Hematopoietic multipotent progenitor cell (in vitro differentiated cells): ENCODE measurements around the gene RPN2. TPM values are rescaled to one million over a fixed set of nuclear protein-coding genes. Genes with fewer than 3 reads are reported as not detected.
A peak's percentile ranks its signal among the peaks of the same experiment; 100 is the strongest.

Source experiments
- DNase-seq, 3 donors: peaks; one replicate each; pipeline ENCODE4 v3.0.0-alpha.2; 2011 to 2015; ENCODE audit warnings: low read depth in 2 of 3, low spot score in 2 of 3
- total RNA-seq: library from RNA; depleted of rRNA; stranded (reverse); fragments of >200 nt; gene quantifications from one replicate; pipeline ENCODE4 v1.2.3, GENCODE V29; 2012

RPN2 gene
- total RNA-seq, 1 donor: 300 TPM

DNA sequence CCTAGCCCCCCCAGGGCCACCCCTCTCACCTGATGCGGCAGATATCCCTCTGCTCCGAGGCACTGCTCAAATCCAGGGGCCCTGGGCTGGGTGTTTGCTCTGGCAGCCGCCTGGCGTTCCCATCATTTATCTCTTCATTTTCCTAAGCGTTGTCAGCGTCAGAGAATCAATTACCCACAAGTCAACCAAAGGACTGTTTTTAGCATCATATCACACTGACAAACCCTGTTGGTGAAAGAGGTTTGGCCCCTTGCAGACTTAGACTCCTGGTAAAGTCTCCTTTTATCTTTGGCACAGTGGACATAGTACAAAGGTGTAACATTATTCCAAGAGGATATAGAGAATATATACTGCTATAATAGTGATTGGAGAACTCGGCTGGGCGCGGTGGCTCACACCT, 82.6 kb downstream of the RPN2 start, which contains the start of gene GHRH:
TSS of gene GHRH (minus strand) at position 101 of the 400 bp plus-strand sequence. CDS start 4,925 bp downstream, outside the sequence.
- DNase-seq: no peak

DNA sequence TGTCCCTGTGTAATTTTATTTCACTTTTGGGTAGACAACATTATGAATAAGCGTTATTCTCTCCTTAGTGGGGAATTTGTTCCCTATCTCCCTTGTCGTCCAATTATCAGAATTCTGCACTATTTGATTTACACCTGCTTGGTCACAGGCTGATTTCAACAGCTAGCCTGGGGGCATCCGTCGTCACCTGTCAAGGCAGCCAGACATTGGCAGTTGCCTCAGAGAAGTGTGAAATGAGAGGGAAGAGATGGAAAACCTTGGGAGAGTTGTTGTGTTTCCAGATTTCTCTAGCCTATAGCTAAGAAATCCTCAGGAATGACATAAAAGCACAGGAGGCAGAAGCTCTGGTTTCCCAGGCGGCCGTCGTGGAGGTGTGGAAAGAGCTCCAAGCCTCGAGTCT, 83.4 kb downstream of the RPN2 start:
- DNase-seq: no peak

DNA sequence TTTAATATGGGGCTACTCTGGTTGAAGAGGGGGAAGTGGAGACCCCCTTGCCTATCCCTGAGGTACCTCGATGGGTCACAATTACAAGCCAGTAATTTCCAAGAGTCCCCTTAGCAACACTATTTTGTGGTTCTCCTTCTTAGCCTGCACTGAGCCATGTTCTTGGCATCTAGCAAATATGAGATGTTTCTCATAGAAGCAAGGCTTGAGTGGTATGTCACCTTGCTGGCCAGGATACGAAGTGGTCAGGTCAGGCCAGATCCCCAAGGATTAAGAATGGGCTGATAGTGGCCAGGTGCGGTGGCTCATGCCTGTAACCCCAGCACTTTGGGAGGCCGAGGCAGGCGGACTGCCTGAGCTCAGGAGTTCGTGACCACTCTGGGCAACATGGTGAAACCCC, 84.6 kb downstream of the RPN2 start:
- no peak for DNase-seq

DNA sequence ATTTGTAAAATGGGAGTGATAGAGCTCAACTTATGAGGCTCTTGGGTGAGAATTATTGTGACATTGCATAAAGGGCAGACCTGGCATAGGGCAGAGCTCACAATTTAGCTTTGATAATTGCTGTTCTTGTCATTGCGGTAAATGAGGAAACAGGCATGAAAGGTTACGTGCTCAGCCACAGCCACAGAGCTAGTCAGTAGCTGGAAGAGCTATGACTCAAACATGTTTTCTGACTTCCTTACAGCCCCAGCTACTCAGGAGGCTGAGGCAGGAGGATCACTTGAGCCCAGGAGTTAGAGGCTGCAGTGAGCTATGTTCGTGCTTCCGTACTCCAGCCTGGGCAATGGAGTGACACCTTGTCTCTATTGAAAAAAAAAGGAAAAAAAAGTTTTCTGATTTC, 86.0 kb downstream of the RPN2 start:
- DNase-seq: peak in 1 of 3 donors; percentile 79

DNA sequence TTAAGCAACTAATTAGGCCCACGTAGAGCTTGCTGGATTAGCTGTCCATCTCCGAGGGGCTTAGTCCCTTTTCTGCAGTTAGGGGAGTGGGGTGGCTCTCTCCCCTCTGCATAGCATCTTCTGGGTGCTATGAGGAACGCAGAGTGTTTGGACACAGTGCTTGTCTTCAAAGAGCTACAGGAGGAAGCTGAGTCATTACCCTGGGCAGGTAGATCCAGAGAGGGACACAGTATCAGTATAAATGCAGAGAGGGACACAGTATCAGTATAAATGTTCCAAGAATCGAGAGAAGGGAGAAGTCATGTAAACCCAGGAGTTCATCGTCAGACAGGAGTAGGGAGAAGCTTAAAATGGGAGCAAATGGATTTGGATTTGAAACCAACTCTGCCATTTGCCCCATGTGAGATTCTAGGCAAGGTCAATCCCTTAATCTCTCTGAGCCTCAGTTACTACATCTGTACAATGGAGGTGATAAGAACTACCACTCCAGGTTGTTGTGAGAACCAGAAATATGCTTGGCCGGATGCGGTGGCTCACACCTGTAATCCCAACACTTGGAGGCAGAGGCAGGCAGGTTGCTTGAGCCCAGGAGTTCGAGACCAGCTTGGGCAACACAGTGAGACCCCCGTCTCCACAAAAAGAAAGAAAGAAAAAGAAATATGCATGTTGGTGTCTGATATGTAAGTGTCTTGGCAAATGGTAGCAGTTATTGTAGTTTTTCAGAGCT, 88.0 kb downstream of the RPN2 start:
- DNase-seq: no peak

DNA sequence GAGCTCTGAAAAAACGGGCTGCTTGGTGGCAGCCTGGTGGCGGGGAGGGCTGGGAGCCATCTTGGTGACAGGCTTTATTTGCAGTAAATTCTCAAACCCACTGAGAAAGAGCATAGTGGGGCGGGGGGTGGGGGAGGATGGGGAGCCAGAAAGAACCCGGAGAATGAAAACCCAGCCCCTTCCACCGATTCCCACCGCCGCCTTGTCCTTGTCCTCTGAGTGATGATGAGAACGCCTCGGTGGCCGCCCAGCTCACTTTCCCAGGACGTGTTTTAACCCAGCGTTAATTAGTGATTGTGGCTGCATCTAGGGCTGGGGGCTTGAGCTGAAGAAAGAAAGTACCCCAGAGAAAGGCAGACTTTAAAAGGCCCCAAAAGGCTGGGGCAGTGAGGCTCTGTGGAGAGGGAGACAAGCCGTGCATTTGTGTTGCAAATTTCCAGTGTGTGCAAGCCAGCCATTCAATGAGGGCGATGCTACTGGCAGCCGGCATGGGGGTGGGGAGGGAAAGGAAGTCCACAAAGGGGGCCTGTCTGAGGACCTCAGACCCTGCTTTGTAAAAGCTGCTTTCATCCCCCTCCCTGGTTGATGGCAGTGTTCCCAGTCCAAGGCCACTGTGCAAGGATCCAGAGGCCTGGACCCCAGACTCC, 88.7 kb downstream of the RPN2 start:
- no peak for DNase-seq

DNA sequence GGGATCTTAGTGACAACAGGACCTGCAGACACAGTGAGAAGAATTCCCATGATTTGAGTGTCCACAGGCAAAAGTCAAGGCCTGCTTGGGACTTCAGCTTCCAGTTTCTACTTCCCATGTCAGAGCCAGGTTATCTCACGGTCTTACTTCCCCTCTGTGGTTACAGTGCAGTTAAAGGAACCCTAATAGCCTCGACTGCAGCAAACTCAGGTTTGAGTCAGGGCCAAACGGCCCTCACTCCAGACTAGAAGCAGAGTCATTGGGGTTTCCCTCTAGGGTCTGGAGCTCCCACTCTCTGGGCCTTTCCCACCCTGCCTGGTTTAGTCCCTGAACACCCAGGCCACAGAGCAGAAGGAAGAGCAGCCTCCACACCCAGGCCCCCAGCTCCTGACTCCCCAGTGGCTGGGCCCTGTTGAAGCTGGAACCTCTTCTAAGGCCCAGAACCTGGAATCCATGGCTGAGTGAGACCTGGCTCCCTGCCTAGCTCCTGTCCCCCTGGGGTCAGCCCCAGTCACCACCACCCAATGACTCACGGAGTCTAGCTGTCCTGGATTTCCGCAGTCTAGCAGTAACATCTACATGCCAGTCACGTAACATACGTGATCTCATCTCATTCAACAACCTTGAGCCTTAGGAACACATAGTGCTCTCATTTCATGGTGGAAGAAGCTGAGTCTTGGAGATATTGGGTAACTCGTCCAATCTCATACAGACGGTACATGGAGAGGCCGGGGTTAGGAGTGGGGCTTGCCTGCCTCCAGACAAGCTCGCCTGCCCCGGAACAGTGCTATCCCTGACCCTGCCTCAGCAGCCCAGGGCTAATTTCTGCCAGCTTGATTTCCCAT, 91.7 kb downstream of the RPN2 start:
- peak in 2 of 3 donors; percentile 83 to 84 for DNase-seq

DNA sequence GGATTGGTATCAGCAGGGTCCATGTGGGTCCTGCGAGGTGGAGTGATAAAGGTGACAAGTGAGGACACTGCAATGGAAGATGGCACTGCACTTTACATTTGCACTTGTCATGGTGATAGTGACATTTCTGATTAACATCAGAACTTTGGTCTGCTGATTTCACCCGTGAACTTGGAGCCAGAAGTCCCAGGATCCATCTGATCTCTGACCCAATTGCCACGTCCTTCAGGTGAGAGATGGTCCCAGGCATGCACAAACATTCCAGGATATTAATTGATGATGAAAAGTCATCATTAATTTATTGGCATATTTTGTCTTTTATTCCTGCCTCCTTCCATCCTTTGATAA, 92.3 kb downstream of the RPN2 start:
- no peak for DNase-seq

DNA sequence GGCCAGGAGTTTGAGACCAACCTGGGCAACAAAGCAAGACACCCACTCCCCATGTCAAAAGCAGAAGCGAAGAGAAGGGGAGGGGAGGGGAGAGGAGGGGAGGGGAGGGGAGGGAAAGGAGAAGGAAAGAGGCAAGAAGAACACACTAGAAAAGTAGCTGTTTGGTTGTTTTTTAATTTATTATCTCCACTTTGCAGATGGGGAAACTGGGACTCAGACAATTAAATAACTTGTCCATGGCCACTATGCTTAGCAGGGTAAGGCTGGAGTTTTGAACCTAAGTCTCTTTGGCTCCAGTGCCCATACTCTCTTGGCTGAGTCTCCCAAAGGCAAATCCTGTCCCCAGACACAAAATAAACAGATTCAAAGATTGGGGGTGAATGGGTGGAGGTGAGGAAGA, 94.9 kb downstream of the RPN2 start:
- peak in 1 of 3 donors; percentile 39 for DNase-seq

DNA sequence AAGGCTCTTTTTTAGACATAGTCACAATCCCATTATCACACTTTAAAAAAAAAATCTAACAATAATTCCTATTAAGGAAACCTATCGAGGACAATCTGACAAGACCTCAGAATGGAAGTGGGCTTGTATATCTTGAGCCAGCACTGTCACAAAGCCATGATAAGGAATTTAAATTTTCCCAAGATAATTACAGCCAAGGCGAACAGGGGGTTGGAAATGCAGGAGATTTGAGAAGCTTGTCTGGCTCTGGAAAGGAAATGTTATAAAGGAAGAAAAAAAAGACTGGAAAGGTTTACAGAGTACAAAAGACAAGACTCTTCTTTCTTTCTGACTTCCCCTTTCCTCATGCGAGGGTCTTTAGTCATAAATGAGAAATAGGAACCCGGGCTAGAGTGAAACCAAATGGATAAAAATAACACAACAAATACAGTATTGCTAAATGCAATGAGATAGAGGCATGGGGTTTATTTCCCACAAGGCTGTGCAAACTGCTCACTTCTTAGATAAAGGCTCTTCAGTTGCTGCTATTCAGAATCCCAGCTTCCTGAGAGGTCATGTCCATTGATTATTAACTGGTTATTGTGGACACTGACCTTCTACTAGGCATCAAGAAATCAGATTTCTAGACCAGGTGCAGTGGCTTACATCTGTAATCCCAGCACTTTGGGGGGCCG, 95.9 kb downstream of the RPN2 start:
- peak in 1 of 3 donors; percentile 75 for DNase-seq

DNA sequence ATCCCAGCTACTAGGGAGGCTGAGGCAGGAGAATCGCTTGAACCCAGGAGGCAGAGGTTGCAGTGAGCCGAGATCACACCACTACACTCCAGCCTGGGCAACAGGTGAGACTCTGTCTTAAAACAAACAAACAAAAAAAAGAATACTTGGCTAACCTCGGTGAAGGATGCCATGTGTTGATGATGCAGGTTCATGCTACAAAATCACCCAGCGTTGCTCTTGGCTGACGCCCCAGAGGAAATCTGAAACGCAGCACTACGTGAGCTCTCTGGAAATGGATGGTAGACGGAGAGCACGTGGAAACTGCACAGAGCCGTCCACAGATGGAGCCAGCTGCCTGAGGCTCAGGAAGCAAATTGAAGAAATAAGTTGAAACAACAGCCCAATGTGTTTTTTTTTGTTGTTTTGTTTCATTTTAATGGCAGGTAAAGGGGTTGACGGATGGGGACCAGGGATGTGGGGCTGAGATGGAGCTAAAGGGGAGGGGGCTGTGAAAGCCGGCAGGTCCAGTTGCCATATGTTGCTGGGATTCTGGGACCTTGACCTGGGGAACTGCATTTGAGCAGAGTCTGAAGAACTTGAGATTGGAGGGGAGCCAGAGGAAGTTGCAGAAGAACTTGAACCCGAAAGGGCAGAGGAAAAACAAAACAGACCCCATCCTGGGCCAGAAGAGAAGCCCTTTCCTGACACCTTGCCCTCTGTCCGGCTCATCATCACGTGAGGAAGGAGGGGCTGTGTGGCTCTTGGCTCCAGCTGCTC, 97.5 kb downstream of the RPN2 start:
- peak in 2 of 3 donors; percentile 69 to 77 for DNase-seq

DNA sequence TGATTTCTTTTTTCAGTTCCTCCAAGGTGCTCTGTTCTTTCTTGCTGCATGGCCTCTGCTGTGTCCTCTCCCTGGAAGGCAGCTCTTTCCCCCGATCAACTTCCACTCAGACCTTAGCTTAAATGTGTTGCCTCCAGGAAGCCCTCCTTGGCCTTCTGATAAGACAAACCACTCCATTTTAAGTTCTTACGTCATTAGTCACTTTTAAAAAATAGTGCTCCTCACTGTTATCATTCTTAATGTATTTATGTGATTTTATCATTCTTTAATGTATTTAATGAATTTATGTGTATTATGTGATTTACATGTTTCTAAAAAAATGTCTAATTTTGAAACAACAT, 98.1 kb downstream of the RPN2 start:
- no peak for DNase-seq

DNA sequence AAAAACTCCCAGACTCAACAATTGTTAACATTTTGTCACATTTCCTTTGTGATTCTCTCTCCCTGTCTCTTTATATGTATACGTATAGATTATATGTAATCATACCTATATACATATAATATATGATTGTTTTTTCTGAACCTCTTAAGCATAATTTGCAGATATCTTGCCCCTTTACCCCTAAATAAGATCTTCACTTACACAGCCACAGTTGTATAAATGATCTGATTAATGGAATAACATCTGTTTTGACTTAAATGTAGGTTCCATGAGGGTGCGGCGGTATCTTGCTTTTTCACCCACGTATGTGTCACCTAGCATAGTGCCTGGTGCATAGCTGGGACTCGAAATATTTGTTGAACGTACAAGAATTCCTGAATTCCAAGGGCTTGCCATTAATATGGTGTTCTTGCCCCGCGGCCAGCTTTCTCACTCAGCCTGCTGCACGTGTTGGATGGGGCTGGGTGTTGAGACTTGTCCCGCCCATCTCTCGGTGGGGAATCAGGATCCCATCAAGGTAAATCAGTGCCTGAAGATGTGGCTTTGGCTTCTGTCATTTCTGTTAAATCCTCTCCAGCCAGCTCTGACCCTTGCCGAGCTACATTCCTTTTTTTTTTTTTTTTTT, 99.9 kb downstream of the RPN2 start:
- no peak for DNase-seq

DNA sequence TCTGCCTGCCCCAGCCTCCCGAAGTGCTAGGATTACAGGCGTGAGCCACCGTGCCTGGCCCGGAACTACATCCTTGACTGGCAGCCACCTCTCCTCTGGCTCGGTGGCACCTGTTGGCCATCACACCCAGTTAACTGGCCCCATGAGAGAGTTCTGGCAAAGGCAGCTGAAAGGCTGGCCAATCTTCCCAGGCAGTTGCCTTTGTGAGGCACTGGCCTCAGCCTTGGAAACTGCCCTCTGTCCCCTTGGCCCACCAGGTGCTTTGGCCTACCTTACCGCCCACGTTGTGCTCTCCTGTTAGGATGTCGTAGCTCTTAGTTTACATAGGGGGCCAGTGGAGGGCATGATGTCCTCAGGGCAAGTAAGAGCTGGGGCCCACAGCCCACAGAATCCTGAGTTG, 100.7 kb downstream of the RPN2 start:
- DNase-seq: no peak

DNA sequence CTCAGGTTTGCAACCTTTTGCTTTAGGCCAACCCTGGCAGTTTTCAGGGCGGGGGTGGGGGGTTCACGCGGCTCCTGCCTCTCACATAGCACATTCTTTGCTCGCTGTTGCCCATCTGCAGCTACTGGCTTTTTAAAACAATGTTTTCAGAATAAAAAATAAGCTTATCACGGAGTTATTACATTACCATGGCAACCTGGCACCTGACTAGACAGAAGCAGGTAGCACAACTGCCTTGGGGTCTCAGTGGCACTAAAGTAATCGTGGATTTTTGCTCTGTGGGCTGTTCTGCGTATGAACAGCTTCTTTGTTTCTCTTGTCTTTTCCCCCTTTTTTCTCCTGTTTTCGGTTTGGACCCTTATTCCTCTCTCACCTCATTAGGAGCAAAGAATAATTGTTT, 101.3 kb downstream of the RPN2 start:
- DNase-seq: no peak

DNA sequence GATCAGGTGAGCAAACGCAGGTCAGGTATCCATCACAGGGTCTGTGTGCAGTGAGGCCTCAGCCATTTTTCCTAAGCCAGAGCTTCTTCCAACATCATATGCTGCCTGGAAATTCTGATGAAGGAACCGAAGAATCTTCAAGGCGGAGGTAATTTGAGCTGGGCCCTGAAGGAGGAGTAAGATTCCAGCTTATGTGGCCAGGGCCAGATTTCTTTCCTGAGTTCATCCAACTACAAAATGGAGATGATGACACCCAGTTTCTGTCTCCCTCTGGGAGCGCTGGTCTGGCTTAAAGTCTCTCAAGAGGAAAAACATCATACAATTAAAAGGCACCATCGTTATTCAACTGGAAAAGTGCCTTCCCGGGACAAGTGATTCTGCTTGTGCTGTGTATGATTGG, 103.4 kb downstream of the RPN2 start:
- no peak for DNase-seq

DNA sequence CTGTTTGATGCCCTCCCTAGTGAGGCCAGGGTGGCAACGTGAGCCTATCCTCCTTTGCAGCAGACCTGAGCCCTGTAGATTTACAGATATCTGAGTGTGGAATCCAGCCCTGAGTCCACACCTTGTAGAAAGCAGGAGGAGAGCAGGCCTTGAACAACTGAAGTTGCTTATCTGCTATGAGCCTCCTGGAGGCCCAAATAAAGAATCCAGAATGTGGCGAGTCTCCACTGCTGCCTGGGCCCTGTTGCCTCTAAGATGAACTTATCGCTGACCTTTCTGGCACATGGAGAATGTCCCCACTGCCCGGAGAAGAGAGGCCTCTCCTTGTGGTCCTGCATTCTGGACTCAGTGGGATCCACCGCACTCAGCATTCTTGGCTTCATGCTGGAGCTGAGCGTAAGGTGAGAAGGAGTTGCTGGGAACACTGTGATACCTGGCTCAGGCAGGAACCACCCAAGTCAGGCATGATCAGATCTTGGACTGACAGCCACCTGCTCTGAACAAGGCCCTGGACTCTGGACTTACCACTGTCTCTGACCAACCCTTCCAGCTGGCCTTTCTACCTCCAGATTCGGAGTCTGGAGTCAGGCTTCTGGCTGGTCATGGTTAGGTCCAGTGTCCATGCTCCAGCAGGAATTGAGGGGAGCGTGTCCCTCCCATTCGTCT, 104.5 kb downstream of the RPN2 start:
- DNase-seq: no peak

DNA sequence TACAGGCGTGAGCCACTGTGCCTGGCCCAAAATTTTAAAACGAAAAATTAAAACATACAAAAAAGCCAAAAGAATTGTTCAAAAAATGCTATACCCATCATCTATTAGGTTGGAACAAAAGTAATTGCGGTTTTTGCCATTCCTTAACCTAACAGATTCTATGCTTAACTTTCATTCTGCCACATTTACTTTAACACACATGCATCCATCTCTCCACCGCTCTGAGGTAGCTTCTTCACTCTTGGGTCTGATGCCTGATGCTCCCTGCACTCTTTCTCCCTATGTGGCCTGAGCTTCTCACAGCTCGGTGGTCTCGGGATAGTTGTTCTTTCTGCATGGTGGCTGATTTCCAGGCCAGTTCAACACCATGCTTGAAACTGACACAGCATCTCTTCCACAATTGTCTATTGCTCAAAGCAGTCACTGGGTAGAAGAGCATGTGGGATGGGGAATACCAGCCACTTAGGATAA, 105.6 kb downstream of the RPN2 start:
- DNase-seq: no peak

DNA sequence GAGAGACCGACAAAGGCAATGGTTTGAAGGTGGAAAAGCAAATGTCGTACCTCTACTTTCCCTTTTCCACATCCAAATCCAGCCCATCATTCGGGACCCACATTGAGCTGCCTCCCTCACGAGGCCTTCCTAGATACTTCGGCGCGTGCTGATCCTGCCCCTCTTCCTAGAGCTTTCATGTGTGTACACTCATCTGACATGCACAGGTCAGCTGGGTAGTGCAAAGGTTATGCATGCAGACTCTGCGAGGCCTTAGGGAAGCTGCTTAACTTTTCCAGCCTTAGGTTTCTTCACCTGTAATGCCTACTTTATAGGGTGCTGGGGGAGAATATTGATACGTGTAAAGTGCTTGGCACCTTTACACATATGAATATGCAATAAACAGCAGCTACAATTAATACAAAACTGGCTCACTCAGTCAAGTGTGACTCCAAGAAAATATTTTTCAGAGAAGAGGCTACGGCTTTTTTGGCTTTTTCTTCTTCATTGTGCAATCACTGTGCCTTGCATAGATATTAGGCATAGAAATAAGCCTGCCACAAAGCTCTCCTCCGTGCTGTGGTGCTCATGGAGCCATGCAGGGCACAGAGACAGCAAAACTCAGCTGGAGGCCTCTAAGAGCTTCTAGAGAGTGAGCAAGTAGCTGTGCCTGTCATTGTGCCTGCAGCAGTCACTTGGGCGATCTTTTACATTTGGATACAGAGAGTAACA, 106.7 kb downstream of the RPN2 start:
- no peak for DNase-seq
